ENCODE data around the gene DCAF5.

DCAF5 gene

GRCh38 chr14:69154779-69155178, 1.9 kb upstream of the DCAF5 start:
- in situ Hi-C loops (cut with HindIII; ENCODE audit: low sequenced_read_pairs): no loop called here
- TF ChIP-seq CTCF (IDR thresholded peaks at IDR 0.05; ENCODE audit: low read depth, low read length): no peak
- no peak for DNase-seq (ENCODE audit: low read depth, low spot score)
- no peak overlapping the region for H3K4me3 ChIP-seq (ENCODE audit: low read depth, low read length)

DNA sequence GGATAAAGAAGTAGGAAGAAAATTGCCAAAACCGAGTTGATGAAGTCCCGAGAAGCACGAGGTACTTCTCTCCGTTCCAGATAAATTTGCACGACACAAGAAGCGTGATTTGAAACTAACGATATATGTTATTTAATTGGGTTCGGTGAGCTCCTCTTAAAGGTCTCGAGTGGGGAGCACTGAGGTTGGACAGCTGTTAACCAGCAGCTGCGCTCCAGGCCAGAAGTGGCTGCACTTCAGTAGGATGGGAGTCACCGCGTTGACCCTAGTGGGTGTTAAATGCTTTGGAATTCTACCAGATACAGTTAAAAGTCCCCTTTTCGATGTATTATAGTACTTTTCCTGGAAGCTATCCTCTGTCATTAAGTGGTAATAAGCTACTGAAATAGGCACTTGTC, 953 bp upstream of the DCAF5 start:
- in situ Hi-C loops (cut with HindIII; ENCODE audit: low sequenced_read_pairs): no loop called here
- TF ChIP-seq CTCF (IDR thresholded peaks at IDR 0.05; ENCODE audit: low read depth, low read length): no peak
- H3K4me3 ChIP-seq (ENCODE audit: low read depth, low read length): peak overlapping the region; percentile 84
- no peak for DNase-seq (ENCODE audit: low read depth, low spot score)

- in situ Hi-C loops (cut with HindIII; ENCODE audit: low sequenced_read_pairs): no loop called here
- peak; percentile 42 for DNase-seq (ENCODE audit: low read depth, low spot score)
- H3K4me3 ChIP-seq (ENCODE audit: low read depth, low read length): peak overlapping the region; percentile 84
- TF ChIP-seq CTCF (IDR thresholded peaks at IDR 0.05; ENCODE audit: low read depth, low read length): no peak
These were observed 393 bp upstream of the DCAF5 start for GRCh38 chr14:69153152-69153872.

DNA sequence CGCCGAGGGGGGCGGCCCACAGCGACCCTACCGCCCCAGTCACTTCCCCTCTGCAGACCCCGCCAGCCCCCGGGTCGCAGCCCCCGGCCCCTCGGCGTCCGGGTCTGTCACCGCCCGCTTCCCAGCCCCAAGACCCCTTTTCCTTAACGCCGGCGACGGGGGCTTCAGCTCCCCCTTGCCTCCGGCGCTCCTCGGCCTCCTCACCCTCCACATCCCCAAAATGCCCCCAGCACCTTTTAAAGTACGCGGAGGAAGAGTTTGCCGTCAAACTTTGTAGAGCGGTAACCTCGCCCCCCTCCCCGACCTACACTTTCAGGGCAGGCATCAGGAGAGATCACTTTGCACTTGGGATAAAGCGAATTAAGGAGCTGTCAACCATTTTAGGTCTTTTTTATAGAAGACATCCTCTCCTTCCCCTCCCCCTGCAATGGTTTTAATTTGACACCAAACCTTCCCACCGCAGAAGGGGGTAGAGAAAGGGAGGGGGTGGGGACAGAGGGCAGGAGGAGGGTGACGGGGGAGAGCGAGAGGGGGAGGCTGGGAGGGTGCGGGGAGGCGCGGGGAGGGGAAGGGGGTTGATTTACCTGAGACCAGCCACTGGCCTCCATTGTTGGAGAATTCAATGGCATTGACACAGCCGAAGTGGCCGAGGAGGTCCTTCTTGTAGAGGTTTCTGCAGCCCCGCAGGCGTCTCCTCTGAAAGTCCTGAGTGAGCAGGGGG, 578 bp downstream of the DCAF5 start:
- TF ChIP-seq CTCF (IDR thresholded peaks at IDR 0.05; ENCODE audit: low read depth, low read length): no peak
- DNase-seq (ENCODE audit: low read depth, low spot score): peak; percentile 52
- in situ Hi-C loops (cut with HindIII; ENCODE audit: low sequenced_read_pairs): no loop called here
- peak overlapping the region; percentile 84 for H3K4me3 ChIP-seq (ENCODE audit: low read depth, low read length)

DNA sequence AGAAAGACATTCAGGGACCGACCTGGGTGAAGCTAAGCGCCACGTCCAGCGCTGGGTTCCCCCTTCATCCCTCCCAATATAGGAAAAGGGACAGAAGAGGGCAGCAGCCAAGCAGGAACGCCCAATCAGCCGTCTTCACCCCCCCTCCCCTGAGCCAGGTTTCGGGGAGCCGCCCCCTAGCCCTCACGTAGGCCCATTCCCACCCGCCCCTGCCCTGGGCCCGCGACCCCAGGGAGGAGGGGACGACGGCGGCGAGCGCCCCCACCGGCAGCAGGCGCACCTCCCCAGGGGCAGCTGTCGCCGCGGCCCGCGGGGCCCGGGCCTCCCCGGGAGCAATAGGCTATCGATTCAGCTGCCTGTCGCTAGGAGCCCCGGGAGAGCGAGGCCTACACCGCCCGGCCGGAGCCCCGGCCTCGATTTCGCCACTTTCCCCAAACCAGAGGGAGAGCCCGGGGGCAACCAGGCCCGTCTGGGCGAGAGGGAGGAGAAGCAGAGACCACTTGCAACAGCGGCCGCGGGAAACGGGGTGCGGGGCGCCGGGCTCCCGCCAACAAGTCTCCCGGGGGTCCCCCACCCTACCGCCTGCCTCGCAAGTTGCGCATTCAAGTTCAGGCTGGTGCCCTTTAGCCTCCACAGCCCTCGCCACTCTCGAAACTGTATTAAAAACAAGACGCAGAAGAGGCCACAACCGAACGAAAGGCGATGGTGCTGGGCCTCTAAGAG, 1.3 kb downstream of the DCAF5 start:
- DNase-seq (ENCODE audit: low read depth, low spot score): peak; percentile 69
- TF ChIP-seq CTCF (IDR thresholded peaks at IDR 0.05; ENCODE audit: low read depth, low read length): no peak
- peak overlapping the region; percentile 84 for H3K4me3 ChIP-seq (ENCODE audit: low read depth, low read length)
- in situ Hi-C loops (cut with HindIII; ENCODE audit: low sequenced_read_pairs): no loop called here

DNA sequence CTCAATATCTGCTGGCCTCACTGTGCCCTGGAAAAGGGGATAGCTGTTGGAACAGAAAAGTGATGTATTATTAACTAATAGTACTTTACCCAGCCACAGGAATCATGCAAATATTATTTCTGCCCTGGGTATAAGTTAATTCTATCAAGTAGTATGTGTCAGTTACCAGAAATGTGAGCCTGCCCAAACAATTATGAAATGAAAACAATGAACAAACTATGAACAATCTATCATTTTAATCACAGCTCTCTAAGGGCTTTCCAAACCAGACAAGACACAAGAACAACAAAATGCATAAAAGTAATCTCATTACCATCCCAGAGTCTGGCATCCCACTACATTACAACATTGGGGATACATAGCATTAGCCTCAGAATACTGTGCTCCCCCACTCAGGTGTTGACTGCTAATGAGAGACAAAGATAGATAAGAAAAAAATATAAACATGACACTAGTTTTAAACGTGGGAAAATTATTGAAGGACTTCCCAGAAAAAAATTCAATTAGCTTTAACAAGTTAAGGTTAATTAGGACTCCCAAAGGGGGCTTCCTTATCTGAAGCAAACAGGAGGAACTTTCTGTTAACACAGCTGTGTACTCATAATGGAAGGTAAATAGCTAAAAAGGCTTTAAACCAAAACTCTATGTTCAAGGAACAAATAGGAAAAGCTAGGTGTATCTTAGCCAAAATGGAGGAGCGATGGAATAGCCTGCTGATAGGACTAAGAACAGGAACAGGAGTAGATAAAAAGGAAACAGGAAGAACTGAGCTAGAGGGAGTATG, 3.3 kb downstream of the DCAF5 start:
- in situ Hi-C loops (cut with HindIII; ENCODE audit: low sequenced_read_pairs): no loop called here
- DNase-seq (ENCODE audit: low read depth, low spot score): no peak
- no peak overlapping the region for H3K4me3 ChIP-seq (ENCODE audit: low read depth, low read length)
- TF ChIP-seq CTCF (IDR thresholded peaks at IDR 0.05; ENCODE audit: low read depth, low read length): no peak
